HCT116 (cell line): ENCODE data around the gene TMED7.

Experiments used
- CEBPB ChIP-seq: IDR thresholded peaks from 2 replicates; pipeline ENCODE4 v1.6.1; 2012; ENCODE audit warnings: low read depth
- CTCF ChIP-seq, 3 experiments: fragments of 200-600 bp in 1 of 3; sonication (generic) in 1 of 3; IDR thresholded peaks in 2 of 3; conservative IDR thresholded peaks in 1 of 3; 2 replicates each; pipeline ENCODE4 v1.5.1; 2012 to 2017; ENCODE audit warnings: low read depth in 2 of 3, low read length in 2 of 3, antibody characterized with exemption in 1 of 3, borderline replicate concordance in 1 of 3, control low read depth in 1 of 3, mild to moderate bottlenecking in 1 of 3, mixed read lengths in 1 of 3, mixed run types in 1 of 3, moderate library complexity in 1 of 3; ENCODE audit not compliant: insufficient read depth in 1 of 3
- EZH2 ChIP-seq: fragments of 200-600 bp; sonication (generic); IDR thresholded peaks from 2 replicates; pipeline ENCODE4 v1.6.1; 2017; ENCODE audit warnings: antibody characterized with exemption, mixed run types
- EZH2phosphoT487 ChIP-seq: fragments of 200-600 bp; IDR thresholded peaks from 2 replicates; pipeline ENCODE4 v1.6.1; 2018; ENCODE audit warnings: antibody characterized with exemption, borderline replicate concordance
- JUND ChIP-seq: IDR thresholded peaks from 2 replicates; pipeline ENCODE4 v1.6.1; 2012
- MAX ChIP-seq: IDR thresholded peaks from 2 replicates; pipeline ENCODE4 v1.6.1; 2012
- POLR2A ChIP-seq: IDR thresholded peaks from 2 replicates; pipeline ENCODE4 v1.7.0; 2011; ENCODE audit warnings: borderline replicate concordance; ENCODE audit not compliant: insufficient read depth, insufficient read length; ENCODE audit errors: extremely low read depth
- POLR2AphosphoS5 ChIP-seq: IDR thresholded peaks from 2 replicates; pipeline ENCODE4 v1.6.1; 2011; ENCODE audit warnings: mild to moderate bottlenecking, low read depth, low read length, moderate library complexity
- RAD21 ChIP-seq: IDR thresholded peaks from 2 replicates; pipeline ENCODE4 v1.6.1; 2012; ENCODE audit warnings: low read depth, mild to moderate bottlenecking
- REST ChIP-seq: IDR thresholded peaks from 2 replicates; pipeline ENCODE4 v1.6.1; 2012; ENCODE audit warnings: low read depth
- SIN3A ChIP-seq: IDR thresholded peaks from 2 replicates; pipeline ENCODE4 v1.6.1; 2012; ENCODE audit warnings: low read depth
- ZBTB33 ChIP-seq: IDR thresholded peaks from 2 replicates; pipeline ENCODE4 v1.6.1; 2011; ENCODE audit warnings: mild to moderate bottlenecking, low read length, moderate library complexity; ENCODE audit not compliant: insufficient replicate concordance; ENCODE audit errors: extremely low read depth

- no peak for TF ChIP-seq EZH2
- TF ChIP-seq CTCF (IDR thresholded peaks at IDR 0.05 in 2 of 3, conservative IDR thresholded peaks at IDR 0.05 in 1 of 3; ENCODE audit: borderline replicate concordance in 1 of 3, insufficient read depth in 1 of 3, low read depth in 2 of 3, low read length in 2 of 3): no peak
- no peak for TF ChIP-seq POLR2AphosphoS5
- no peak for TF ChIP-seq MAX
- no peak for TF ChIP-seq ZBTB33
- no peak for TF ChIP-seq JUND
- TF ChIP-seq RAD21: no peak
- no peak for TF ChIP-seq EZH2phosphoT487
- TF ChIP-seq SIN3A: no peak
- TF ChIP-seq REST: no peak
- no peak for TF ChIP-seq POLR2A
- TF ChIP-seq CEBPB: no peak
These were observed 16.1 kb upstream of the TMED7 start for GRCh38 chr5:115641948-115642347.
